ENCODE data around the gene TLCD2. TPM values are rescaled to one million over a fixed set of nuclear protein-coding genes. Genes with fewer than 3 reads are reported as not detected.

Gene TLCD2
- total and polyA plus RNA-seq, 9 of the 15 experiments (the other 6 are each of a cell fraction or from before 2014, with no cell fraction given), result 0.10 to 0.89 (median 0.58) TPM

DNA sequence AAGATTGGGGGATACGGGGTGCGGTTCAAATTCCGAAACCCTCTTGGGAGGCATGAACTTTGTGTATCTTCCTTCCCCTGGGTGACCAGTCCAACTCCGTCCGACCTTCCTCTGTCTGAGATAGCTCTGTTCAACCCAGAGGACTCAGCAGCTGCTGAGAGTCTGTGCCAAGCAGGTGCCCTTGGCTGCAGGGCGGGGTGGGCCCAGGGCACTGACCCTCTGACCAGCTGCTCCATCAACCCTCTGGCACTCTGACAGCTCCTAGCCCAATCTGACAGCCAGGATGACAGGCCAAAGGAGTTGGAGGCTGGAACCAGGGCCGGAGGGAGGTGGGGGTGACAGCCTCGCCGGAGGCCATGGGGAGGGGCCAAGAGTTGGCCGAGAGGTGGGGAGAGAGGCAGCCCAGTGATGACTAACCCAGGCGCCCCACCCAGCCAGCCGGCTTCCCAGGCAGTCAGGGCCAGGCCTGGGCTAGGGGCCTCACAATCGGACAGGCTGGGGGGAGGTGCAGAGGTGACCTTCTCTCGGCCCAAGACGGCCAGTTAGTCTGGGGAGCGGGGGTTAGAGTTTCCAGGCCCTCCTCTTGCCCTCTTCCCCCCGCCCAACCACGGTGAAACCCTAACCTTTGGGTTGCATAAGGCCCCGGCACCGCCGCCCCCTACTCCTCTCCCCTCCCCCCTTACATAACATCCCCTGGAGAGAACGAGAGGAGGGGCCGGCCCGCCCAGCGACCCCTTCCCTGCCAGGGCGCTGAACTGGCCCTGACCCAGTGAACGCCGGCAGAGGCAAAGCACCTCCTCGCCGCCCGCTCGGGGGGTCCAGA lies 5.0 kb upstream of the TLCD2 start (continued):
- TF ChIP-seq, protein P1, sequence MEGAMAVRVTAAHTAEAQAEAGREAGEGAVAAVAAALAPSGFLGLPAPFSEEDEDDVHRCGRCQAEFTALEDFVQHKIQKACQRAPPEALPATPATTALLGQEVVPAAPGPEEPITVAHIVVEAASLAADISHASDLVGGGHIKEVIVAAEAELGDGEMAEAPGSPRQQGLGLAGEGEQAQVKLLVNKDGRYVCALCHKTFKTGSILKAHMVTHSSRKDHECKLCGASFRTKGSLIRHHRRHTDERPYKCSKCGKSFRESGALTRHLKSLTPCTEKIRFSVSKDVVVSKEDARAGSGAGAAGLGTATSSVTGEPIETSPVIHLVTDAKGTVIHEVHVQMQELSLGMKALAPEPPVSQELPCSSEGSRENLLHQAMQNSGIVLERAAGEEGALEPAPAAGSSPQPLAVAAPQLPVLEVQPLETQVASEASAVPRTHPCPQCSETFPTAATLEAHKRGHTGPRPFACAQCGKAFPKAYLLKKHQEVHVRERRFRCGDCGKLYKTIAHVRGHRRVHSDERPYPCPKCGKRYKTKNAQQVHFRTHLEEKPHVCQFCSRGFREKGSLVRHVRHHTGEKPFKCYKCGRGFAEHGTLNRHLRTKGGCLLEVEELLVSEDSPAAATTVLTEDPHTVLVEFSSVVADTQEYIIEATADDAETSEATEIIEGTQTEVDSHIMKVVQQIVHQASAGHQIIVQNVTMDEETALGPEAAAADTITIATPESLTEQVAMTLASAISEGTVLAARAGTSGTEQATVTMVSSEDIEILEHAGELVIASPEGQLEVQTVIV (CRISPR knock-in tag; IDR thresholded peaks at IDR 0.05; ENCODE audit: borderline replicate concordance), result no peak
- TF ChIP-seq, protein P2, sequence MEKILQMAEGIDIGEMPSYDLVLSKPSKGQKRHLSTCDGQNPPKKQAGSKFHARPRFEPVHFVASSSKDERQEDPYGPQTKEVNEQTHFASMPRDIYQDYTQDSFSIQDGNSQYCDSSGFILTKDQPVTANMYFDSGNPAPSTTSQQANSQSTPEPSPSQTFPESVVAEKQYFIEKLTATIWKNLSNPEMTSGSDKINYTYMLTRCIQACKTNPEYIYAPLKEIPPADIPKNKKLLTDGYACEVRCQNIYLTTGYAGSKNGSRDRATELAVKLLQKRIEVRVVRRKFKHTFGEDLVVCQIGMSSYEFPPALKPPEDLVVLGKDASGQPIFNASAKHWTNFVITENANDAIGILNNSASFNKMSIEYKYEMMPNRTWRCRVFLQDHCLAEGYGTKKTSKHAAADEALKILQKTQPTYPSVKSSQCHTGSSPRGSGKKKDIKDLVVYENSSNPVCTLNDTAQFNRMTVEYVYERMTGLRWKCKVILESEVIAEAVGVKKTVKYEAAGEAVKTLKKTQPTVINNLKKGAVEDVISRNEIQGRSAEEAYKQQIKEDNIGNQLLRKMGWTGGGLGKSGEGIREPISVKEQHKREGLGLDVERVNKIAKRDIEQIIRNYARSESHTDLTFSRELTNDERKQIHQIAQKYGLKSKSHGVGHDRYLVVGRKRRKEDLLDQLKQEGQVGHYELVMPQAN (IDR thresholded peaks at IDR 0.05; ENCODE audit: borderline replicate concordance), result peak; percentile 93; the same call in 1 of the 2 replicates
- no peak for TF ChIP-seq PHF21A (IDR thresholded peaks at IDR 0.05; ENCODE audit: borderline replicate concordance, low read depth)
- TF ChIP-seq, protein P3, sequence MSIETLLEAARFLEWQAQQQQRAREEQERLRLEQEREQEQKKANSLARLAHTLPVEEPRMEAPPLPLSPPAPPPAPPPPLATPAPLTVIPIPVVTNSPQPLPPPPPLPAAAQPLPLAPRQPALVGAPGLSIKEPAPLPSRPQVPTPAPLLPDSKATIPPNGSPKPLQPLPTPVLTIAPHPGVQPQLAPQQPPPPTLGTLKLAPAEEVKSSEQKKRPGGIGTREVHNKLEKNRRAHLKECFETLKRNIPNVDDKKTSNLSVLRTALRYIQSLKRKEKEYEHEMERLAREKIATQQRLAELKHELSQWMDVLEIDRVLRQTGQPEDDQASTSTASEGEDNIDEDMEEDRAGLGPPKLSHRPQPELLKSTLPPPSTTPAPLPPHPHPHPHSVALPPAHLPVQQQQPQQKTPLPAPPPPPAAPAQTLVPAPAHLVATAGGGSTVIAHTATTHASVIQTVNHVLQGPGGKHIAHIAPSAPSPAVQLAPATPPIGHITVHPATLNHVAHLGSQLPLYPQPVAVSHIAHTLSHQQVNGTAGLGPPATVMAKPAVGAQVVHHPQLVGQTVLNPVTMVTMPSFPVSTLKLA (conservative IDR thresholded peaks at IDR 0.05), result peak; percentile 73 to 86; a peak in 3 of 4 replicates
- TF ChIP-seq ZNF512 (tag; IDR thresholded peaks at IDR 0.05), result no peak
- TF ChIP-seq BRCA1 (IDR thresholded peaks at IDR 0.05), result no peak
- TF ChIP-seq BRCA1 (CRISPR knock-in tag; IDR thresholded peaks at IDR 0.05), result no peak
- TF ChIP-seq RBM14 (IDR thresholded peaks at IDR 0.05; ENCODE audit: borderline replicate concordance, insufficient read depth, low read depth, low read length), result no peak
- TF ChIP-seq, protein P4, sequence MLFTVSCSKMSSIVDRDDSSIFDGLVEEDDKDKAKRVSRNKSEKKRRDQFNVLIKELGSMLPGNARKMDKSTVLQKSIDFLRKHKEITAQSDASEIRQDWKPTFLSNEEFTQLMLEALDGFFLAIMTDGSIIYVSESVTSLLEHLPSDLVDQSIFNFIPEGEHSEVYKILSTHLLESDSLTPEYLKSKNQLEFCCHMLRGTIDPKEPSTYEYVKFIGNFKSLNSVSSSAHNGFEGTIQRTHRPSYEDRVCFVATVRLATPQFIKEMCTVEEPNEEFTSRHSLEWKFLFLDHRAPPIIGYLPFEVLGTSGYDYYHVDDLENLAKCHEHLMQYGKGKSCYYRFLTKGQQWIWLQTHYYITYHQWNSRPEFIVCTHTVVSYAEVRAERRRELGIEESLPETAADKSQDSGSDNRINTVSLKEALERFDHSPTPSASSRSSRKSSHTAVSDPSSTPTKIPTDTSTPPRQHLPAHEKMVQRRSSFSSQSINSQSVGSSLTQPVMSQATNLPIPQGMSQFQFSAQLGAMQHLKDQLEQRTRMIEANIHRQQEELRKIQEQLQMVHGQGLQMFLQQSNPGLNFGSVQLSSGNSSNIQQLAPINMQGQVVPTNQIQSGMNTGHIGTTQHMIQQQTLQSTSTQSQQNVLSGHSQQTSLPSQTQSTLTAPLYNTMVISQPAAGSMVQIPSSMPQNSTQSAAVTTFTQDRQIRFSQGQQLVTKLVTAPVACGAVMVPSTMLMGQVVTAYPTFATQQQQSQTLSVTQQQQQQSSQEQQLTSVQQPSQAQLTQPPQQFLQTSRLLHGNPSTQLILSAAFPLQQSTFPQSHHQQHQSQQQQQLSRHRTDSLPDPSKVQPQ (CRISPR knock-in tag; IDR thresholded peaks at IDR 0.05; ENCODE audit: borderline replicate concordance), result no peak
- no peak for TF ChIP-seq CSDE1 (IDR thresholded peaks at IDR 0.05)
- TF ChIP-seq HNRNPH1 (optimal IDR thresholded peaks at IDR 0.05; ENCODE audit: low read depth, low read length), result no peak
- TF ChIP-seq KDM2B (CRISPR knock-in tag; IDR thresholded peaks at IDR 0.05), result no peak
- TF ChIP-seq RBM25 (IDR thresholded peaks at IDR 0.05; ENCODE audit: low read depth, low read length, severe bottlenecking), result no peak
- no peak for TF ChIP-seq NFE2 (IDR thresholded peaks at IDR 0.05; ENCODE audit: low read depth)
- TF ChIP-seq ARID1B (IDR thresholded peaks at IDR 0.05), result peak; percentile 40; the same call in 1 of the 2 replicates
- no peak for TF ChIP-seq POU5F1 (IDR thresholded peaks at IDR 0.05; ENCODE audit: borderline replicate concordance, low read depth, low read length, partially characterized antibody)
